ENCODE measurements around the gene TRIM7. TPM values are rescaled to one million over a fixed set of nuclear protein-coding genes. Genes with fewer than 3 reads are reported as not detected.

Gene TRIM7
- total and polyA plus RNA-seq, 2 of the 4 experiments (the other 2 are of a cell fraction): 0.54 to 1.0 TPM

- no peak overlapping the region for H3K27ac ChIP-seq (ENCODE audit: insufficient read depth, low read length)
- H2AK9ac ChIP-seq (replicated peaks; ENCODE audit: low read depth, low read length, poor library complexity): no peak overlapping the region
- no peak overlapping the region for H2BK20ac ChIP-seq (ENCODE audit: low read depth, low read length)
- H3K4me1 ChIP-seq (ENCODE audit: control insufficient read depth, insufficient read depth, low read length): peaks cover 4% of the 10 kb centered on the region; the same call in 1 of the 2 replicates
- no peak overlapping the region for H4K8ac ChIP-seq (ENCODE audit: low read depth in 2 of 2, low read length in 2 of 2)
- no peaks in the 10 kb centered on the region for H3K36me3 ChIP-seq (ENCODE audit: control insufficient read depth, insufficient read depth, low read length)
- H4K20me1 ChIP-seq (ENCODE audit: insufficient read depth, low read length): no peaks in the 10 kb centered on the region
- ATAC-seq (ENCODE audit: low read depth) (no peak), DNase-seq (no peak)
- no CpG with 5 or more reads among the region's 3 CpGs for WGBS, 2 experiments (ENCODE audit: extremely low coverage in 2 of 2, insufficient read length in 1 of 2)
- no peak overlapping the region for H3K4ac ChIP-seq (ENCODE audit: low read depth, low read length)
- H4K5ac ChIP-seq (ENCODE audit: low read depth, low read length): no peak overlapping the region
- intact Hi-C loops (cut with micrococcal nuclease): no loop called here
- no peak overlapping the region for H2BK120ac ChIP-seq (ENCODE audit: low read depth, low read length)
- H3K79me1 ChIP-seq (ENCODE audit: low read depth in 1 of 2, low read length in 2 of 2): no peaks in the 10 kb centered on the region
- no peak for TF ChIP-seq FOS (IDR thresholded peaks at IDR 0.05; ENCODE audit: low read depth, low read length)
- no peak for TF ChIP-seq CHD1 (IDR thresholded peaks at IDR 0.05; ENCODE audit: low read depth, low read length)
- TF ChIP-seq MAZ (IDR thresholded peaks at IDR 0.05; ENCODE audit: borderline replicate concordance, low read depth, low read length): no peak
- TF ChIP-seq POLR2A (IDR thresholded peaks at IDR 0.05; ENCODE audit: low read depth, low read length): no peak
- no peak for TF ChIP-seq CEBPB (IDR thresholded peaks at IDR 0.05; ENCODE audit: low read depth, low read length)
- H3K56ac ChIP-seq (ENCODE audit: extremely low read depth, insufficient read depth, low read length): no peak overlapping the region
- H3K4me3 ChIP-seq (ENCODE audit: insufficient read depth, low read depth, low read length): no peak overlapping the region
- no peak overlapping the region for H2BK5ac ChIP-seq (ENCODE audit: low read depth, low read length, poor library complexity, severe bottlenecking)
- H3K9ac ChIP-seq (ENCODE audit: low read depth, low read length): no peak overlapping the region
- no peak overlapping the region for H2BK15ac ChIP-seq (ENCODE audit: low read depth, low read length)
- H3K14ac ChIP-seq (replicated peaks; ENCODE audit: low read depth, low read length): no peak overlapping the region
- dilution Hi-C loops (cut with HindIII; ENCODE audit: low sequenced_read_pairs, unreplicated experiment): no loop called here
- no TSS peak for BruUV-seq (replicated peaks)
- ChIA-PET POLR2A (ENCODE audit: unreplicated experiment) (no interaction called here), CTCF (interaction anchor here (1.4 kb wide), 1 partner anchor 13 kb away, joined by 3 read pairs; no protein-coding TSS in a partner anchor)
- no peak overlapping the region for H3K18ac ChIP-seq (ENCODE audit: low read depth, low read length)
- no peak overlapping the region for H3K23ac ChIP-seq (ENCODE audit: low read depth, low read length)
- H2AK5ac ChIP-seq (ENCODE audit: low read depth, low read length): no peak overlapping the region
- H4K91ac ChIP-seq (ENCODE audit: insufficient read depth, low read depth, low read length): no peak overlapping the region
- in situ Hi-C loops (cut with MboI; ENCODE audit: low sequenced_read_pairs): no loop called here
- H3K27me3 ChIP-seq (ENCODE audit: control insufficient read depth, insufficient read depth, low read length): no peaks in the 10 kb centered on the region
- no peak overlapping the region for H3K4me2 ChIP-seq (ENCODE audit: low read depth, low read length)
- H3K9me3 ChIP-seq (ENCODE audit: control insufficient read depth, insufficient read depth, low read length): no peaks in the 10 kb centered on the region
- no peak overlapping the region for H2AFZ ChIP-seq (replicated peaks; ENCODE audit: low read length, poor library complexity)
- peaks cover 2% of the 10 kb centered on the region; the same call in 1 of the 2 replicates for H3K9me1 ChIP-seq (ENCODE audit: insufficient read depth, low read length)
Measured at GRCh38 chr5:181171782-181172181, 33.2 kb downstream of the TRIM7 start.

Measured in IMR-90 (cell line).